ENCODE measurements around the gene KCNS1. TPM values are rescaled to one million over a fixed set of nuclear protein-coding genes. Genes with fewer than 3 reads are reported as not detected.

Gene KCNS1
- total RNA-seq, 1 donor from 2014 or later: 0.53 TPM

DNA sequence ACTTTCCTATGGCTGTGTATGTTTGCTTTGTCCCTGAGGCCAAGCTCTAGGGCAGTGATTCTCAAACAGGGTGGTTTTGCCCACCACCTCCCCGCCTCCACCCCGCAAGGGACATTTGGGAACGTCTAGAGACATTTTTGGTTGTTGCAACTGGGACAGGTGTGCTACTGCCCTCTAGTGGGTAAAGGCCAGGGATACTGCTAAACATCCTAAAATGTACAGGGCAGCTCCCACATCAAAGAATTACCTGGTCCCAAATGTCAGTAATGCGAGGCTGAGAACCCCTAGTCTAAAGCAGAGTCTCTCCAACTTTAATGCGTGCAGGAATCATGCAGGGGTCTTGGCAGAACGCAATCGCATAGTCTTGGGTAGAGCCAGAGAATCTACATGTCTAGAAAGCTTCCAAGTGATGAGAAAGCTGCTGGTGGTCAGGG lies 5.1 kb downstream of the KCNS1 start:
- Histone ChIP-seq H3K36me3 (ENCODE audit: control insufficient read depth, insufficient read depth, low read length) (no peaks in the 10 kb centered on the region), H3K4me3 (ENCODE audit: low read depth, low read length) (no peak overlapping the region), H3K27me3 (ENCODE audit: control insufficient read depth, insufficient read depth, low read length) (peaks cover 10% of the 10 kb centered on the region)
- TF ChIP-seq, protein P1, sequence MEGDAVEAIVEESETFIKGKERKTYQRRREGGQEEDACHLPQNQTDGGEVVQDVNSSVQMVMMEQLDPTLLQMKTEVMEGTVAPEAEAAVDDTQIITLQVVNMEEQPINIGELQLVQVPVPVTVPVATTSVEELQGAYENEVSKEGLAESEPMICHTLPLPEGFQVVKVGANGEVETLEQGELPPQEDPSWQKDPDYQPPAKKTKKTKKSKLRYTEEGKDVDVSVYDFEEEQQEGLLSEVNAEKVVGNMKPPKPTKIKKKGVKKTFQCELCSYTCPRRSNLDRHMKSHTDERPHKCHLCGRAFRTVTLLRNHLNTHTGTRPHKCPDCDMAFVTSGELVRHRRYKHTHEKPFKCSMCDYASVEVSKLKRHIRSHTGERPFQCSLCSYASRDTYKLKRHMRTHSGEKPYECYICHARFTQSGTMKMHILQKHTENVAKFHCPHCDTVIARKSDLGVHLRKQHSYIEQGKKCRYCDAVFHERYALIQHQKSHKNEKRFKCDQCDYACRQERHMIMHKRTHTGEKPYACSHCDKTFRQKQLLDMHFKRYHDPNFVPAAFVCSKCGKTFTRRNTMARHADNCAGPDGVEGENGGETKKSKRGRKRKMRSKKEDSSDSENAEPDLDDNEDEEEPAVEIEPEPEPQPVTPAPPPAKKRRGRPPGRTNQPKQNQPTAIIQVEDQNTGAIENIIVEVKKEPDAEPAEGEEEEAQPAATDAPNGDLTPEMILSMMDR (IDR thresholded peaks at IDR 0.05; ENCODE audit: insufficient read depth, low read length, severe bottlenecking): peak; percentile 85
- DNase-seq (ENCODE audit: low read depth) (peak; percentile 61), FAIRE-seq (no peak)

- TF ChIP-seq, protein P1 (IDR thresholded peaks at IDR 0.05; ENCODE audit: insufficient read depth, low read length, severe bottlenecking): no peak
- no peak for DNase-seq (ENCODE audit: low read depth)
- no peak overlapping the region for H3K4me3 ChIP-seq (ENCODE audit: low read depth, low read length)
- no peaks in the 10 kb centered on the region for H3K36me3 ChIP-seq (ENCODE audit: control insufficient read depth, insufficient read depth, low read length)
- no peak for FAIRE-seq
- peaks cover 10% of the 10 kb centered on the region for H3K27me3 ChIP-seq (ENCODE audit: control insufficient read depth, insufficient read depth, low read length)
Observed at GRCh38 chr20:45094864-45095574, 5.9 kb downstream of the KCNS1 start.

- H3K27me3 ChIP-seq (ENCODE audit: control insufficient read depth, insufficient read depth, low read length): peaks cover 10% of the 10 kb centered on the region
- H3K4me3 ChIP-seq (ENCODE audit: low read depth, low read length): no peak overlapping the region
- no peaks in the 10 kb centered on the region for H3K36me3 ChIP-seq (ENCODE audit: control insufficient read depth, insufficient read depth, low read length)
- DNase-seq (ENCODE audit: low read depth): no peak
- TF ChIP-seq, protein P1 (IDR thresholded peaks at IDR 0.05; ENCODE audit: insufficient read depth, low read length, severe bottlenecking): no peak
- no peak for FAIRE-seq
Observed at GRCh38 chr20:45094201-45094600, 6.7 kb downstream of the KCNS1 start.

GRCh38 chr20:45092898-45093297 lies 8.0 kb downstream of the KCNS1 start:
- DNase-seq (ENCODE audit: low read depth) (no peak), FAIRE-seq (no peak)
- Histone ChIP-seq H3K27me3 (ENCODE audit: control insufficient read depth, insufficient read depth, low read length) (peaks cover 4% of the 10 kb centered on the region), H3K36me3 (ENCODE audit: control insufficient read depth, insufficient read depth, low read length) (no peaks in the 10 kb centered on the region), H3K4me3 (ENCODE audit: low read depth, low read length) (no peak overlapping the region)
- TF ChIP-seq, protein P1 (IDR thresholded peaks at IDR 0.05; ENCODE audit: insufficient read depth, low read length, severe bottlenecking): no peak

- DNase-seq (ENCODE audit: low read depth): no peak
- TF ChIP-seq, protein P1 (IDR thresholded peaks at IDR 0.05; ENCODE audit: insufficient read depth, low read length, severe bottlenecking): no peak
- FAIRE-seq: no peak
- H3K36me3 ChIP-seq (ENCODE audit: control insufficient read depth, insufficient read depth, low read length): no peaks in the 10 kb centered on the region
- no peaks in the 10 kb centered on the region for H3K27me3 ChIP-seq (ENCODE audit: control insufficient read depth, insufficient read depth, low read length)
- no peak overlapping the region for H3K4me3 ChIP-seq (ENCODE audit: low read depth, low read length)
Observed at GRCh38 chr20:45091366-45091765, 9.6 kb downstream of the KCNS1 start.

GRCh38 chr20:45090481-45090880 lies 10.4 kb downstream of the KCNS1 start:
- no peaks in the 10 kb centered on the region for H3K27me3 ChIP-seq (ENCODE audit: control insufficient read depth, insufficient read depth, low read length)
- FAIRE-seq: no peak
- no peak for DNase-seq (ENCODE audit: low read depth)
- no peaks in the 10 kb centered on the region for H3K36me3 ChIP-seq (ENCODE audit: control insufficient read depth, insufficient read depth, low read length)
- TF ChIP-seq, protein P1 (IDR thresholded peaks at IDR 0.05; ENCODE audit: insufficient read depth, low read length, severe bottlenecking): no peak
- H3K4me3 ChIP-seq (ENCODE audit: low read depth, low read length): no peak overlapping the region
